ENCODE results near the gene TMPRSS11E. TPM values are rescaled to one million over a fixed set of nuclear protein-coding genes. Genes with fewer than 3 reads are reported as not detected.

TMPRSS11E gene
- total and polyA plus RNA-seq, 4 donors = not detected

GRCh38 chr4:68451246-68452211 lies 4.3 kb downstream of the TMPRSS11E start (continued):
- no peak for TF ChIP-seq ATF3 (IDR thresholded peaks at IDR 0.05)
- TF ChIP-seq FOXA2 (IDR thresholded peaks at IDR 0.05) = no peak
- TF ChIP-seq JUND (IDR thresholded peaks at IDR 0.05) = no peak
- TF ChIP-seq TAF1 (conservative IDR thresholded peaks at IDR 0.05) = no peak
- TF ChIP-seq, protein P1, sequence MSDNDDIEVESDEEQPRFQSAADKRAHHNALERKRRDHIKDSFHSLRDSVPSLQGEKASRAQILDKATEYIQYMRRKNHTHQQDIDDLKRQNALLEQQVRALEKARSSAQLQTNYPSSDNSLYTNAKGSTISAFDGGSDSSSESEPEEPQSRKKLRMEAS (IDR thresholded peaks at IDR 0.05) = no peak
- no peak for TF ChIP-seq NR2F2 (IDR thresholded peaks at IDR 0.05)
- no peak for TF ChIP-seq ZBTB33 (IDR thresholded peaks at IDR 0.05)
- no peak for TF ChIP-seq SP1 (IDR thresholded peaks at IDR 0.05)
- no peak for TF ChIP-seq GABPA (IDR thresholded peaks at IDR 0.05 in 1 of 2, conservative IDR thresholded peaks at IDR 0.05 in 1 of 2)

DNA sequence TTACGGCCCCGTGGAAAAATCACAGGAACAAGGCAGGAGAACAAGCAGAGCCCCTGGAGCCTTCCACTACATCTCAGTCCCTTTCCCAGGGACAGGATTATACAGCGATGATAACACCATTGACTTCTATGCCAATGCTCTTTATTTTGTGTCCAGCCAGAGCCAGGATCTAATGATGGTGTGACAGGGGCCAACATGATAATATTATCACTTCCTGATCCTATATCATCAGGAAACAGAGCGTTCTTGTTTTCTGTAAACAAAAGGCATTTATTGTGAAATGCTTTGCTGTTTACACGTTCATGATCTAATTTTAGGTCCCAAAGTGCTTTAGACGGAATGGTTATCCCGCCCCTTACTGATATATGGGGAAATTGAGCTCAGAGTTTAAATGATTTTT lies 12.8 kb downstream of the TMPRSS11E start:
- no peak overlapping the region for H3K9ac ChIP-seq (ENCODE audit: low read depth in 1 of 2, low read length in 2 of 2)
- no peak overlapping the region for H3K4me3 ChIP-seq (ENCODE audit: low read depth in 1 of 3, low read length in 3 of 3)
- H3K9me3 ChIP-seq (ENCODE audit: control insufficient read depth in 4 of 4, low read length in 3 of 4) = no peaks in the 10 kb centered on the region
- DNase-seq (ENCODE audit: low spot score) = no peak
- 63% methylated on average over 7 of the region's 7 CpGs for WGBS
- no peak overlapping the region for H3K27ac ChIP-seq (ENCODE audit: low read depth in 1 of 2, low read length in 2 of 2)
- H3K27me3 ChIP-seq (ENCODE audit: control insufficient read depth in 4 of 4, insufficient read depth in 4 of 4, low read length in 3 of 4) = no peaks in the 10 kb centered on the region
- no peaks in the 10 kb centered on the region for H3K4me1 ChIP-seq (ENCODE audit: control insufficient read depth in 4 of 4, insufficient read depth in 4 of 4, low read length in 3 of 4)
- TF ChIP-seq NR2F2 (IDR thresholded peaks at IDR 0.05) (peak; percentile 24), HNF4A (conservative IDR thresholded peaks at IDR 0.05) (no peak), FOXA2 (IDR thresholded peaks at IDR 0.05) (no peak), RAD21 (IDR thresholded peaks at IDR 0.05) (no peak)
- no peaks in the 10 kb centered on the region for H3K36me3 ChIP-seq (ENCODE audit: control insufficient read depth in 4 of 4, insufficient read depth in 3 of 4, low read depth in 1 of 4, low read length in 3 of 4)

- Histone ChIP-seq H3K9ac (ENCODE audit: low read depth in 1 of 2, low read length in 2 of 2) (no peak overlapping the region), H3K4me1 (ENCODE audit: control insufficient read depth in 4 of 4, insufficient read depth in 4 of 4, low read length in 3 of 4) (no peaks in the 10 kb centered on the region), H3K4me3 (ENCODE audit: low read depth in 1 of 3, low read length in 3 of 3) (no peak overlapping the region), H3K36me3 (ENCODE audit: control insufficient read depth in 4 of 4, insufficient read depth in 3 of 4, low read depth in 1 of 4, low read length in 3 of 4) (no peaks in the 10 kb centered on the region), H3K27me3 (ENCODE audit: control insufficient read depth in 4 of 4, insufficient read depth in 4 of 4, low read length in 3 of 4) (no peaks in the 10 kb centered on the region), H3K27ac (ENCODE audit: low read depth in 1 of 2, low read length in 2 of 2) (no peak overlapping the region), H3K9me3 (ENCODE audit: control insufficient read depth in 4 of 4, low read length in 3 of 4) (no peaks in the 10 kb centered on the region)
- WGBS = 97% methylated on average over 3 of the region's 3 CpGs
- no peak for TF ChIP-seq RXRA (IDR thresholded peaks at IDR 0.05)
- no peak for TF ChIP-seq YY1 (IDR thresholded peaks at IDR 0.05)
- TF ChIP-seq, protein P1 (IDR thresholded peaks at IDR 0.05) = no peak
- no peak for TF ChIP-seq HNF4G (IDR thresholded peaks at IDR 0.05)
- TF ChIP-seq, protein P2, sequence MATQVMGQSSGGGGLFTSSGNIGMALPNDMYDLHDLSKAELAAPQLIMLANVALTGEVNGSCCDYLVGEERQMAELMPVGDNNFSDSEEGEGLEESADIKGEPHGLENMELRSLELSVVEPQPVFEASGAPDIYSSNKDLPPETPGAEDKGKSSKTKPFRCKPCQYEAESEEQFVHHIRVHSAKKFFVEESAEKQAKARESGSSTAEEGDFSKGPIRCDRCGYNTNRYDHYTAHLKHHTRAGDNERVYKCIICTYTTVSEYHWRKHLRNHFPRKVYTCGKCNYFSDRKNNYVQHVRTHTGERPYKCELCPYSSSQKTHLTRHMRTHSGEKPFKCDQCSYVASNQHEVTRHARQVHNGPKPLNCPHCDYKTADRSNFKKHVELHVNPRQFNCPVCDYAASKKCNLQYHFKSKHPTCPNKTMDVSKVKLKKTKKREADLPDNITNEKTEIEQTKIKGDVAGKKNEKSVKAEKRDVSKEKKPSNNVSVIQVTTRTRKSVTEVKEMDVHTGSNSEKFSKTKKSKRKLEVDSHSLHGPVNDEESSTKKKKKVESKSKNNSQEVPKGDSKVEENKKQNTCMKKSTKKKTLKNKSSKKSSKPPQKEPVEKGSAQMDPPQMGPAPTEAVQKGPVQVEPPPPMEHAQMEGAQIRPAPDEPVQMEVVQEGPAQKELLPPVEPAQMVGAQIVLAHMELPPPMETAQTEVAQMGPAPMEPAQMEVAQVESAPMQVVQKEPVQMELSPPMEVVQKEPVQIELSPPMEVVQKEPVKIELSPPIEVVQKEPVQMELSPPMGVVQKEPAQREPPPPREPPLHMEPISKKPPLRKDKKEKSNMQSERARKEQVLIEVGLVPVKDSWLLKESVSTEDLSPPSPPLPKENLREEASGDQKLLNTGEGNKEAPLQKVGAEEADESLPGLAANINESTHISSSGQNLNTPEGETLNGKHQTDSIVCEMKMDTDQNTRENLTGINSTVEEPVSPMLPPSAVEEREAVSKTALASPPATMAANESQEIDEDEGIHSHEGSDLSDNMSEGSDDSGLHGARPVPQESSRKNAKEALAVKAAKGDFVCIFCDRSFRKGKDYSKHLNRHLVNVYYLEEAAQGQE (IDR thresholded peaks at IDR 0.05) = no peak
- TF ChIP-seq EGR1 (IDR thresholded peaks at IDR 0.05; ENCODE audit: low read depth in 2 of 2) = no peak
- TF ChIP-seq RAD21 (IDR thresholded peaks at IDR 0.05) = no peak
- no peak for TF ChIP-seq FOXA1 (IDR thresholded peaks at IDR 0.05)
- TF ChIP-seq NR2F2 (IDR thresholded peaks at IDR 0.05) = no peak
- DNase-seq (ENCODE audit: low spot score) = no peak
These were observed 14.5 kb downstream of the TMPRSS11E start for GRCh38 chr4:68461790-68462189.
